ENCODE results near the gene PTGDS. TPM values are rescaled to one million over a fixed set of nuclear protein-coding genes. Genes with fewer than 3 reads are reported as not detected.

Gene PTGDS
- polyA plus RNA-seq, 1 donor: 21.9 TPM

GRCh38 chr9:136957901-136958300 lies 19.4 kb upstream of the PTGDS start:
- no peak for DNase-seq (ENCODE audit: low read depth)

- DNase-seq (ENCODE audit: low read depth): no peak
These were observed 18.8 kb upstream of the PTGDS start for GRCh38 chr9:136958473-136958872.

GRCh38 chr9:136958898-136959850 lies 18.1 kb upstream of the PTGDS start:
- no peak for DNase-seq (ENCODE audit: low read depth)

- DNase-seq (ENCODE audit: low read depth): no peak
These were observed 16.9 kb upstream of the PTGDS start for GRCh38 chr9:136960212-136960937.

- DNase-seq (ENCODE audit: low read depth): no peak
These were observed 16.4 kb upstream of the PTGDS start for GRCh38 chr9:136960938-136961275.

- no peak for DNase-seq (ENCODE audit: low read depth)
These were observed 15.8 kb upstream of the PTGDS start for GRCh38 chr9:136961279-136962065.

- no peak for DNase-seq (ENCODE audit: low read depth)
These were observed 15.1 kb upstream of the PTGDS start for GRCh38 chr9:136962163-136962562.

- no peak for DNase-seq (ENCODE audit: low read depth)
These were observed 14.5 kb upstream of the PTGDS start for GRCh38 chr9:136962701-136963248.

- no peak for DNase-seq (ENCODE audit: low read depth)
These were observed 14.0 kb upstream of the PTGDS start for GRCh38 chr9:136963341-136963740.

GRCh38 chr9:136963751-136964150 lies 13.6 kb upstream of the PTGDS start:
- no peak for DNase-seq (ENCODE audit: low read depth)

GRCh38 chr9:136964171-136964689 lies 13.1 kb upstream of the PTGDS start:
- no peak for DNase-seq (ENCODE audit: low read depth)

- no peak for DNase-seq (ENCODE audit: low read depth)
These were observed 12.4 kb upstream of the PTGDS start for GRCh38 chr9:136964833-136965422.

- DNase-seq (ENCODE audit: low read depth): no peak
These were observed 11.4 kb upstream of the PTGDS start for GRCh38 chr9:136965771-136966484.

GRCh38 chr9:136968333-136969127 lies 8.8 kb upstream of the PTGDS start:
- no peak for DNase-seq (ENCODE audit: low read depth)

- DNase-seq (ENCODE audit: low read depth): no peak
These were observed 8.2 kb upstream of the PTGDS start for GRCh38 chr9:136969150-136969549.

- no peak for DNase-seq (ENCODE audit: low read depth)
These were observed 7.5 kb upstream of the PTGDS start for GRCh38 chr9:136969774-136970173.

- no peak for DNase-seq (ENCODE audit: low read depth)
These were observed 6.9 kb upstream of the PTGDS start for GRCh38 chr9:136970361-136970760.

GRCh38 chr9:136971746-136972145 lies 5.6 kb upstream of the PTGDS start:
- DNase-seq (ENCODE audit: low read depth): no peak

GRCh38 chr9:136972335-136972734 lies 5.0 kb upstream of the PTGDS start:
- DNase-seq (ENCODE audit: low read depth): no peak

GRCh38 chr9:136972743-136973142 lies 4.6 kb upstream of the PTGDS start:
- no peak for DNase-seq (ENCODE audit: low read depth)

Measured in forelimb muscle (tissue), 1 donor.